OCI-LY7 (cell line): ENCODE data around the gene ADCY7.

ENCODE experiments used
- CTCF ChIP-seq: fragments of 200-600 bp; sonication (generic); conservative IDR thresholded peaks from 2 replicates; pipeline ENCODE4 v1.5.1; 2014; ENCODE audit warnings: mild to moderate bottlenecking, antibody characterized with exemption, low read length, moderate library complexity, mixed read lengths
- EZH2phosphoT487 ChIP-seq: fragments of 200-600 bp; sonication (generic); IDR thresholded peaks from 2 replicates; pipeline ENCODE4 v1.6.1; 2018; ENCODE audit warnings: low read depth, borderline replicate concordance, mild to moderate bottlenecking, mixed run types, antibody characterized with exemption, low read length, moderate library complexity, mixed read lengths

- TF ChIP-seq EZH2phosphoT487 (no peak), CTCF (no peak)
Measured at GRCh38 chr16:50301626-50302471, 35.5 kb downstream of the ADCY7 start.
